Hematopoietic multipotent progenitor cell (in vitro differentiated cells): ENCODE data around the gene PKP4. TPM values are rescaled to one million over a fixed set of nuclear protein-coding genes. Genes with fewer than 3 reads are reported as not detected.
"Not testable (repeated sequence)": the region's sequence is repeated elsewhere in the genome, so short reads cannot be mapped to it uniquely, and the experiment has no call there.

Experiments
- DNase-seq, 3 donors: peaks; one replicate each; pipeline ENCODE4 v3.0.0-alpha.2; 2011 to 2015; ENCODE audit warnings: low read depth in 2 of 3, low spot score in 2 of 3
- total RNA-seq: library from RNA; depleted of rRNA; stranded (reverse); fragments of >200 nt; gene quantifications from one replicate; pipeline ENCODE4 v1.2.3, GENCODE V29; 2012

Gene PKP4
- total RNA-seq, 1 donor: 39.3 TPM

GRCh38 chr2:158704724-158705465, 248.1 kb downstream of the PKP4 start:
- DNase-seq: not testable (repeated sequence)

- no peak for DNase-seq
Measured at GRCh38 chr2:158712791-158713522, 256.2 kb downstream of the PKP4 start.

- DNase-seq: no peak
Measured at GRCh38 chr2:158713523-158714138, 256.9 kb downstream of the PKP4 start.

GRCh38 chr2:158714420-158714819, 257.7 kb downstream of the PKP4 start:
- DNase-seq: no peak

GRCh38 chr2:158715357-158715756, 258.6 kb downstream of the PKP4 start:
- no peak for DNase-seq

- no peak for DNase-seq
Measured at GRCh38 chr2:158716121-158716791, 259.5 kb downstream of the PKP4 start.

GRCh38 chr2:158716921-158717320, 260.2 kb downstream of the PKP4 start:
- no peak for DNase-seq

GRCh38 chr2:158717366-158718195, 260.8 kb downstream of the PKP4 start:
- DNase-seq: no peak

- DNase-seq: no peak
Measured at GRCh38 chr2:158718196-158718585, 261.4 kb downstream of the PKP4 start.

- DNase-seq: no peak
Measured at GRCh38 chr2:158718851-158719250, 262.1 kb downstream of the PKP4 start.

GRCh38 chr2:158719403-158719802, 262.7 kb downstream of the PKP4 start:
- DNase-seq: no peak

- DNase-seq: no peak
Measured at GRCh38 chr2:158722266-158723105, 265.7 kb downstream of the PKP4 start.

- DNase-seq: no peak
Measured at GRCh38 chr2:158723181-158723838, 266.6 kb downstream of the PKP4 start.

- no peak for DNase-seq
Measured at GRCh38 chr2:158723921-158724802, 267.4 kb downstream of the PKP4 start.

GRCh38 chr2:158724803-158725381, 268.1 kb downstream of the PKP4 start:
- no peak for DNase-seq

GRCh38 chr2:158725441-158725891, 268.7 kb downstream of the PKP4 start:
- DNase-seq: no peak

GRCh38 chr2:158726911-158727592, 270.3 kb downstream of the PKP4 start:
- no peak for DNase-seq
